Loucy (cell line): ENCODE data around the gene VSTM2B.

ENCODE experiments used
- H2AFZ ChIP-seq: fragments of 200-600 bp; sonication (generic); 2 replicates; pipeline ENCODE4 v1.6.0; 2016; ENCODE audit warnings: antibody characterized with exemption, mild to moderate bottlenecking, low read length, moderate library complexity
- H3F3A ChIP-seq: fragments of 200-600 bp; 2 replicates; pipeline ENCODE4 v1.6.0; 2016; ENCODE audit warnings: antibody characterized with exemption, low read depth, mild to moderate bottlenecking
- H3K27me3 ChIP-seq: fragments of 200-600 bp; sonication (generic); 2 replicates; pipeline ENCODE4 v1.6.1; 2014; ENCODE audit warnings: low read length, mild to moderate bottlenecking; ENCODE audit not compliant: insufficient read depth, poor library complexity, severe bottlenecking
- H3K36me3 ChIP-seq: fragments of 200-600 bp; sonication (generic); 2 replicates; pipeline ENCODE4 v1.6.1; 2016; ENCODE audit warnings: low read length; ENCODE audit not compliant: insufficient read depth
- H3K4me1 ChIP-seq: fragments of 200-600 bp; sonication (generic); 2 replicates; pipeline ENCODE4 v1.5.1; 2014; ENCODE audit warnings: low read length, mild to moderate bottlenecking; ENCODE audit not compliant: insufficient read depth, poor library complexity, severe bottlenecking
- H3K4me2 ChIP-seq: fragments of 200-600 bp; sonication (generic); 2 replicates; pipeline ENCODE4 v1.6.0; 2014; ENCODE audit warnings: antibody characterized with exemption, low read length, low read depth, mild to moderate bottlenecking; ENCODE audit not compliant: poor library complexity, severe bottlenecking
- H3K4me3 ChIP-seq: fragments of 200-600 bp; sonication (generic); 2 replicates; pipeline ENCODE4 v1.5.1; 2014; ENCODE audit warnings: low read length, mild to moderate bottlenecking, mixed read lengths; ENCODE audit not compliant: poor library complexity, severe bottlenecking
- H3K79me2 ChIP-seq: fragments of 200-600 bp; sonication (generic); 2 replicates; pipeline ENCODE4 v1.6.1; 2014; ENCODE audit warnings: low read length; ENCODE audit not compliant: insufficient read depth
- H3K9ac ChIP-seq: fragments of 200-600 bp; sonication (generic); 2 replicates; pipeline ENCODE4 v1.6.0; 2014; ENCODE audit warnings: mild to moderate bottlenecking, low read depth, low read length, moderate library complexity; ENCODE audit not compliant: poor library complexity, severe bottlenecking
- H3K9me2 ChIP-seq: fragments of 200-600 bp; sonication (generic); replicated peaks from 2 replicates; pipeline ENCODE4 v1.6.1; 2016; ENCODE audit warnings: low read depth, low read length, mixed read lengths
- H3K9me3 ChIP-seq: fragments of 200-600 bp; sonication (generic); 2 replicates; pipeline ENCODE4 v1.6.1; 2014; ENCODE audit warnings: mild to moderate bottlenecking, antibody characterized with exemption, low read length, low read depth; ENCODE audit not compliant: insufficient read depth
- H4K20me1 ChIP-seq: fragments of 200-600 bp; sonication (generic); 2 replicates; pipeline ENCODE4 v1.6.0; 2014; ENCODE audit warnings: antibody characterized with exemption, low read length, mild to moderate bottlenecking; ENCODE audit not compliant: insufficient read depth, poor library complexity, severe bottlenecking
- EZH2phosphoT487 ChIP-seq: fragments of 200-600 bp; IDR thresholded peaks from 2 replicates; pipeline ENCODE4 v1.6.1; 2018; ENCODE audit warnings: antibody characterized with exemption, mild to moderate bottlenecking, moderate library complexity, borderline replicate concordance
- TF ChIP-seq, protein P1 (sequence below): fragments of 200-600 bp; sonication (generic); conservative IDR thresholded peaks from 2 replicates; pipeline ENCODE4 v1.5.1; 2014; ENCODE audit warnings: mild to moderate bottlenecking, antibody characterized with exemption, low read length

Gene VSTM2B

DNA sequence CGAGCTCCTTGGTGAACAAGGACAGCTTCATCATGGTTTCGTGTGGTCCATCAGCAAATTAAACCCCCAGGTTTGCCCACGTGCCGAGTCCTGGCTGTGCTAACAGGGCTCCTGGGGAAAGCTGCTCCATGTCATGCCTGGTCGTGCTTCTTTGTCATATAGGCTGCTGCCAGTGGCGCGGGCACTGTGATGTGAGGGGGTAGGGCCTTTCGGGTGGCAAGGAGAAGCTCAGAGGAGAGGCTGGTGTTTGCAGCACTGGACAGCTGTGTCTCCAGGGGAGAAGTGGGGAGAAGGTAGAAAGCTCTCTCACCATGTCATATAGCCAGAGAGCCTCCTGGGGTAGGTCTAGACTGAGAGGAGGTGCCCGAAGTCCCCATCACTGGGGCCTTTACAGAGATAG, 13.3 kb downstream of the VSTM2B start:
- H3K9ac ChIP-seq = no peak overlapping the region
- H3K4me3 ChIP-seq = no peak overlapping the region
- H3K9me3 ChIP-seq = peaks cover 4% of the 10 kb centered on the region; the same call in 1 of the 2 replicates
- no peaks in the 10 kb centered on the region for H3F3A ChIP-seq
- H4K20me1 ChIP-seq = no peaks in the 10 kb centered on the region
- H3K4me1 ChIP-seq = no peaks in the 10 kb centered on the region
- H2AFZ ChIP-seq = no peak overlapping the region
- no peaks in the 10 kb centered on the region for H3K27me3 ChIP-seq
- no peaks in the 10 kb centered on the region for H3K9me2 ChIP-seq
- H3K4me2 ChIP-seq = no peak overlapping the region
- no peaks in the 10 kb centered on the region for H3K79me2 ChIP-seq
- no peaks in the 10 kb centered on the region for H3K36me3 ChIP-seq
- no peak for TF ChIP-seq EZH2phosphoT487
- TF ChIP-seq, protein P1, sequence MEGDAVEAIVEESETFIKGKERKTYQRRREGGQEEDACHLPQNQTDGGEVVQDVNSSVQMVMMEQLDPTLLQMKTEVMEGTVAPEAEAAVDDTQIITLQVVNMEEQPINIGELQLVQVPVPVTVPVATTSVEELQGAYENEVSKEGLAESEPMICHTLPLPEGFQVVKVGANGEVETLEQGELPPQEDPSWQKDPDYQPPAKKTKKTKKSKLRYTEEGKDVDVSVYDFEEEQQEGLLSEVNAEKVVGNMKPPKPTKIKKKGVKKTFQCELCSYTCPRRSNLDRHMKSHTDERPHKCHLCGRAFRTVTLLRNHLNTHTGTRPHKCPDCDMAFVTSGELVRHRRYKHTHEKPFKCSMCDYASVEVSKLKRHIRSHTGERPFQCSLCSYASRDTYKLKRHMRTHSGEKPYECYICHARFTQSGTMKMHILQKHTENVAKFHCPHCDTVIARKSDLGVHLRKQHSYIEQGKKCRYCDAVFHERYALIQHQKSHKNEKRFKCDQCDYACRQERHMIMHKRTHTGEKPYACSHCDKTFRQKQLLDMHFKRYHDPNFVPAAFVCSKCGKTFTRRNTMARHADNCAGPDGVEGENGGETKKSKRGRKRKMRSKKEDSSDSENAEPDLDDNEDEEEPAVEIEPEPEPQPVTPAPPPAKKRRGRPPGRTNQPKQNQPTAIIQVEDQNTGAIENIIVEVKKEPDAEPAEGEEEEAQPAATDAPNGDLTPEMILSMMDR = no peak

DNA sequence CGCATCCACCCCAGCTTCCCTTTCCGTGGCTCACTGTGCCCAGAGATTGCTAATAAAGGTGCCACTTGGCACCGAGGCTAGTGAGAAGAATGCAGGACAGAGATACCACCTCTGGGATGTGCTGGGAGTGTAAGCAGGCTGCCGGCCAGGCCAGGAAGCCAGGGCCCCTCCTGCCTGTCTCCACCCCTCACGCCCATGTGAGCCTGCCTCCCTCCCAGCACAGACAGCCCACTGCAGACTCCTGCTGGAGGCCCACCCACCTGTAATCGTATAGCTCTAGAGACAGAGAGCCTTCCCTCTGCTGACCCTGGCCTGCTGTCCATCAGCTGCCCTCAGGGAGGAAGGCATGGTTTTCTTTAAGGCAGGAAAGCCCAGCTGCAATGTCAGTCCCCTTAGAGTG, 13.9 kb downstream of the VSTM2B start:
- no peak overlapping the region for H3K4me3 ChIP-seq
- no peak overlapping the region for H2AFZ ChIP-seq
- no peaks in the 10 kb centered on the region for H3F3A ChIP-seq
- no peaks in the 10 kb centered on the region for H3K27me3 ChIP-seq
- H3K9ac ChIP-seq = no peak overlapping the region
- H3K4me2 ChIP-seq = no peak overlapping the region
- peaks cover 3% of the 10 kb centered on the region; the same call in 1 of the 2 replicates for H3K9me3 ChIP-seq
- H3K4me1 ChIP-seq = no peaks in the 10 kb centered on the region
- no peaks in the 10 kb centered on the region for H3K9me2 ChIP-seq
- no peaks in the 10 kb centered on the region for H4K20me1 ChIP-seq
- no peaks in the 10 kb centered on the region for H3K79me2 ChIP-seq
- no peaks in the 10 kb centered on the region for H3K36me3 ChIP-seq
- no peak for TF ChIP-seq EZH2phosphoT487
- TF ChIP-seq, protein P1 = no peak

DNA sequence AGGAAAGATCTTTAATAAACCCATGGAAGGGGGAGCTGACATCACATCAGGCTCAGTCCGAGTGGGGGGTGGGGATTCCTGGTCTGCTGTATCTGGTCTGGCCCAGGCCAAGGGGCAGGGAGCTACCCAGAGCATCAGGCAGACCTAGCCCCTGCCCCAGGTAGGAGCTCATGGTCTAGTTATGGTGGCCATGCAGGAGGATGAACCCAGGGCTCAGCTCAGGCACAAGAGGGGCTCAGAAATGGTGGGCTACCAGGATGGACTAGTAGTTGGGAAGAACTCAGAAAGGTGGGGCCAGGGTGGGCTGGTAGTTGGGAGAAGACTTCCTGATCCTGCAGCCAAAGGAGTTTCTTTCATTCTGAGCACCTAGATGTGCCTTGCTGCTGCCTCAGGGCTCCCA, 14.3 kb downstream of the VSTM2B start:
- Histone ChIP-seq H3K9me2 (no peaks in the 10 kb centered on the region), H3K4me3 (no peak overlapping the region), H3K4me1 (no peaks in the 10 kb centered on the region), H3K9ac (no peak overlapping the region), H3F3A (no peaks in the 10 kb centered on the region), H3K27me3 (no peaks in the 10 kb centered on the region), H3K9me3 (no peaks in the 10 kb centered on the region; the same call in 1 of the 2 replicates), H3K4me2 (no peak overlapping the region), H4K20me1 (no peaks in the 10 kb centered on the region), H3K36me3 (no peaks in the 10 kb centered on the region), H2AFZ (no peak overlapping the region), H3K79me2 (no peaks in the 10 kb centered on the region)
- TF ChIP-seq, protein P1 = no peak
- TF ChIP-seq EZH2phosphoT487 = no peak
